Right lobe of liver (tissue), 4 donors: Measurements from ENCODE around the gene KRTAP4-7.
"Not testable (repeated sequence)": the region's sequence is repeated elsewhere in the genome, so short reads cannot be mapped to it uniquely, and the experiment has no call there.

ENCODE experiments used
- POLR2A ChIP-seq: fragments of 450-650 bp; IDR thresholded peaks from one replicate; pipeline ENCODE4 v1.6.1; 2017; ENCODE audit warnings: antibody characterized with exemption, mild to moderate bottlenecking
- TF ChIP-seq, protein P1 (sequence below), 4 donors: fragments of 200-600 bp in 3 of 4; fragments of 450-650 bp in 1 of 4; IDR thresholded peaks; one replicate each; pipeline versions ENCODE4 v1.5.1 to v1.8.0; 2016 to 2022; ENCODE audit warnings: antibody characterized with exemption in 4 of 4, mild to moderate bottlenecking in 2 of 4
- donor health status: DM: no; HTN: no; CAD: no.
- donor health status: DM: no; HTN: no; CAD: no.
- donor health status: DM: no; HTN: yes; CAD: no.

DNA sequence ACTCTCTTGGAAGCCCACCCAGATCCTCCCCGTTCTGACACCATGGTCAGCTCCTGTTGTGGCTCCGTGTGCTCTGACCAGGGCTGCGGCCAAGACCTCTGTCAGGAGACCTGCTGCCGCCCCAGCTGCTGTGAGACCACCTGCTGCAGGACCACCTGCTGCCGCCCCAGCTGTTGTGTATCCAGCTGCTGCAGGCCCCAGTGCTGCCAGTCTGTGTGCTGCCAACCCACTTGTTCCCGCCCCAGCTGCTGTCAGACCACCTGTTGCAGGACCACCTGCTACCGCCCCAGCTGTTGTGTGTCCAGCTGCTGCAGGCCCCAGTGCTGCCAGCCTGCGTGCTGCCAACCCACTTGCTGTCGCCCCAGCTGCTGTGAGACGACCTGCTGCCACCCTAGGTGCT is 21.4 kb downstream of the KRTAP4-7 start, which contains the start of gene KRTAP4-9:
- TF ChIP-seq, protein P1, sequence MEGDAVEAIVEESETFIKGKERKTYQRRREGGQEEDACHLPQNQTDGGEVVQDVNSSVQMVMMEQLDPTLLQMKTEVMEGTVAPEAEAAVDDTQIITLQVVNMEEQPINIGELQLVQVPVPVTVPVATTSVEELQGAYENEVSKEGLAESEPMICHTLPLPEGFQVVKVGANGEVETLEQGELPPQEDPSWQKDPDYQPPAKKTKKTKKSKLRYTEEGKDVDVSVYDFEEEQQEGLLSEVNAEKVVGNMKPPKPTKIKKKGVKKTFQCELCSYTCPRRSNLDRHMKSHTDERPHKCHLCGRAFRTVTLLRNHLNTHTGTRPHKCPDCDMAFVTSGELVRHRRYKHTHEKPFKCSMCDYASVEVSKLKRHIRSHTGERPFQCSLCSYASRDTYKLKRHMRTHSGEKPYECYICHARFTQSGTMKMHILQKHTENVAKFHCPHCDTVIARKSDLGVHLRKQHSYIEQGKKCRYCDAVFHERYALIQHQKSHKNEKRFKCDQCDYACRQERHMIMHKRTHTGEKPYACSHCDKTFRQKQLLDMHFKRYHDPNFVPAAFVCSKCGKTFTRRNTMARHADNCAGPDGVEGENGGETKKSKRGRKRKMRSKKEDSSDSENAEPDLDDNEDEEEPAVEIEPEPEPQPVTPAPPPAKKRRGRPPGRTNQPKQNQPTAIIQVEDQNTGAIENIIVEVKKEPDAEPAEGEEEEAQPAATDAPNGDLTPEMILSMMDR (IDR thresholded peaks at IDR 0.05) = not testable (repeated sequence)
- not testable (repeated sequence) for TF ChIP-seq POLR2A
